ENCODE results near the gene SPPL3.

SPPL3 gene

DNA sequence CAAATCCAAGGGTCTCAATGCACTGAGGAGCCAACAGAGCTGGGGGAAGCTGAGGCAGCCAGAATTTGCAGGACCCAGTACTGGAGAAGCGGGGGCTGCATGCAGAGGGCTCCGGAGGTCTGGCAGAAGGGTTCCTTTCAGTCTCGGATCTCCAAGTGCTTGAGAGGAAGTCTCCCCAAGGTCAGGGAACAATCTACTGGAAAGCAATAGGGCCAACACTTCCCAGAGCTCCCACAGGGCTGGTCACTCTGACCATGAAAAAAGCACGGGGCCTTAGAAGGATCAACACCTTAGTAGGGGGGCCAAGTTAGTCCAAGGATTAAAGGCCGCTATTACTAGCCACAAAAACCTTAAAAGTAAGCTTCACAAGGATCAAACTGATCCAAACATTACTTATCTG is 31.7 kb downstream of the SPPL3 start:
- DNase-seq: no peak

DNA sequence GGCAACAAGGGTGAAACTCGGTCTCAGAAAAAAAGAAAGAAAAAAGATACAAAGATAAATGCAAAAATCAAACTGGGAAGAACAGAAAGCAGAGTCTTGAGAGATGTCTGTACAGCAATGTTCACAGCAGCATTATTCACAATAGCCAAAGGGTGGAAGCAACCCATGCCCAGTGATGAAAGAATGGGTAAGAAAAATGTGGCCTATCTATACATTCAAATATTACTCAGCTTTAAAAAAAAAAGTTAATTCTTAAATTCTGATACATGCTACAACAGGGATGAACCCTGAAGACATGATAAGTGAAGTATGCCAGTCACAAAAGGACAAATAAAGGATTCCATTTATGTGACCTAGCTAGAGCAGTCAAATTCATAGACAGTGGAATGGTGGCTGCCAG is 33.7 kb downstream of the SPPL3 start:
- DNase-seq: no peak

DNA sequence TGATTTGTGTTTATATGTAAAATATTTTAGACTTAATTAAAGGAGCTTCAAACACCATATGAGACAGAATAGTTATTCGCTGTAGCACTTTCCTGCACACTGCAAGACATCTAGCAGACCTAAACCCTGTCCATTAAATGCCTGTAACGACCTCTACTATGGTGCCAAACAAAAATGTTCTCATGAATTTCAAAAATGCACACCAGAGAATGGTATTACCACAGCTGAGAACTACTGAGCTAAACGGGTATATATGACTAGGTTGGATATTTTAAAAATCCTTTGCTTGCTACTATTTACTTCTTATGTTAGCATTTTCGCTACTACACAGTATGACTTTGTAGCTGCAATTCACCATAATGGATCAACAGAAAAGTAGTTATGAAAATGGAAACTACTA is 34.8 kb downstream of the SPPL3 start:
- no peak for DNase-seq

DNA sequence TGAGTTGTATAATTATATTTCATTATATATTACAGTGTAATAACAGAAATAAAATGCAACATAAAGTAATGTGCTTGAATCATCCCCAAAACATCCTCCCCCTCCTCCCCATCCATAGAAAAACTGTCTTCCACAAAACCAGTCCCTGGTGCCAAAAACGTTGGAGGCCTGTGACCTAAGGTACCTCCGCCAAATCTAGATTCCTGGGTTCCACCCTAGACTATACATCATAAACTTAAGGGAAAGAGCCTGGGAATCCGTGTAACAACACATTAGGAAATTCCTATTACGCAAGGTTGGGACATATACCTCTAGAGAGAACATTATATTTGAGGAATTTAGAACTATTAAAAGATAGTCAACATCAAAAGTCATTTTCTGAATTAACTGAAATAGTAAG is 38.0 kb downstream of the SPPL3 start:
- DNase-seq: no peak

DNA sequence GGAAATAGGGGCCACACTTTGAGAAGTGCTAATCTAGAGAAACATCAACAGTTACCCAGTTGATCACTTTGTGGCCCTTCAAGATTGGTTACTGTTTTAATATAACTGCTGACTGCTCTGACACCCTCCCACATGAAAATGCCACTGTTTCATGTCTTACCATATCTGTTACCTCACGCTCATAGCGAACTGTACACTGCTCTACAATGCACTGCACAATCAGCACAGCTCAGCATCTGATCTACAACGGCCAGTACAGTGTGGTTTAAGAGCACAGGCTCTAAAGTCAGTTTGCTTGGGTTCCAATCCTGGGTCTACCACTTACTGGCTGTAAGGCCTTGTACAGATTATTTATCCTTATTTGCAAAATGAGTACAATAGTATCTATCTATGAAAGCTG is 39.1 kb downstream of the SPPL3 start:
- no peak for DNase-seq

DNA sequence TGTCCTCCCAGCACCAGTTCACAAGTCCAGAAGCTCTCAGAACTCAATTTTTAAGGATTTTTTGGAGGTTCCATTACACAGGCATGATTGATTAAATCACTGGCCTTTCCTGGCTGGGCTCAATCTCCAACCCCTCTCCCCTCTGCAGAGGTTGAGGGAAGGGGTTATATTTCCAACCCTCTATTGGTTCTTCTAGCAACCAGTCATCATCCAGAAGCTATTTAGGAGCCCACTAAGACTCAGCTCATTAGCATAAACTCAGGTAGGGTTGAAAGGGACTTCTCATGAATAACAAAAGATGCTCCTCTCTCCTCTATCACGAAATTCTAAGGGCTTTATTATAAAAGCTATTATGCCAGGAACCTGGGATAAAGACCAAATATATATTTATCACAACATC is 41.5 kb downstream of the SPPL3 start:
- no peak for DNase-seq

DNA sequence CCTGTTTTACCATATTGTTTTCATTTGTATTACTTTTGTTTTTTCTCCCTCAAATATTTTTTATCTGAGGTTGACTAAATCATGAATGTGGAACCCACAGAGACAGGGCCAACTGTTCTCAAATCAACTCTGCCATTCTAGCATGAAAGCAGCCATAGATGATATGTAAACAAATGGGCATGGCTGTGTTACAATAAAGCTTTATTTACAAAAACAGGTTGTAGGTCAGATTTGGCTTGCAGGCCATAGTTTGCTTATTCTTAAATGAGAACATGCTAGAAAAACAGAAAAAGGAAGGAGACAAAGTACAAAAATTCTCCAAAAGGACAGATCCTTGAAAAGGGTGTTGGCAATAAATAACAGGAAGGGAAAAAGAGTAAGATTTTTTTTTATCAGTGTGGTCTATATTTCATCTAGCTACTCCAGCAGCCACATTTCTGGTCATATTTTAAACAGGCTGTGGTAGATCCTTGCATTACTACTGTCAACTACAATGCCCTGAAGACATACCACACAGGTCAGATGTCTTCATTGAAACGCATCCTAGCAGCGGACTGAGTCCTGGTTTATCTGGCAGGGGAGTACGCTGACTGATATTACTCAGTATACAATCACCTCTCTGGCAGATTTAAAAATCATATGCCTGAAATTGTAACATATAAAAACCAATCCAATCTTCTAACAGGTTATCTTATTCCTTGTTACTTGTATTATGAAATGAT is 42.9 kb downstream of the SPPL3 start:
- no peak for DNase-seq

DNA sequence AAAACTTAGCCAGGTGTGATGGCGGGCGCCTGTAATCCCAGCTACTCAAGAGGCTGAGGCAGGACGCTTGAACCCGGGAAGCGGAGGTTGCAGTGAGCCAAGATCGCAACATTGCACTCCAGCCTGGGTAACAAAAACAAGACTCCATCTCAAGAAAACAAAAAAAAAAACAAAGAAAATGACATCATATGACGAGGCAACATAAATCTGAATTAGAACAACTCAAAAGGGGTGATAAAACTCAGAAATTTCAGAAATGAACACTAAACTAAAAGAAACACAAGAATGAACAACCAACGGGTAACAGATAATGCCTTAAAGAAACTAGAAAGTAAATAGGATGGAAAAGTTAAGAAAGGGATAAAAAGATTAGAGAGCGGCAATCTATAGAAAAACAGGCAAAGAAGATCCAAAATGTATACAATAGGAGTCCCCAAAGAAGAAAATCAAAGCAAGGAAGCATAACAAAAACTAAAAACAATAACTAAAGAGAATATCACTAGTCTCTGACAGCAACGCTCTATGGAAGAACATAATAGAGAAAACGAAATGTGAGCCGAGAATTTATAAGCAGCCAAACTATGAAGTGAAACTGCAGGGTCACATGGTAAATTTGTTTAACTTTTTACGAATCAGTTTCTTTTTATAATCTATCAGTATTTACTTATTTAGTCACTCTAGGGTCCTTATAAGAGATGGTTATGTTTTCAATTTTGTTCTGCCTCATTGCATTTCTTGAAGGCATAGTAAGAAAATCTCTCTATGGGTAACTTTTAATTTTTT is 45.7 kb downstream of the SPPL3 start:
- no peak for DNase-seq

DNA sequence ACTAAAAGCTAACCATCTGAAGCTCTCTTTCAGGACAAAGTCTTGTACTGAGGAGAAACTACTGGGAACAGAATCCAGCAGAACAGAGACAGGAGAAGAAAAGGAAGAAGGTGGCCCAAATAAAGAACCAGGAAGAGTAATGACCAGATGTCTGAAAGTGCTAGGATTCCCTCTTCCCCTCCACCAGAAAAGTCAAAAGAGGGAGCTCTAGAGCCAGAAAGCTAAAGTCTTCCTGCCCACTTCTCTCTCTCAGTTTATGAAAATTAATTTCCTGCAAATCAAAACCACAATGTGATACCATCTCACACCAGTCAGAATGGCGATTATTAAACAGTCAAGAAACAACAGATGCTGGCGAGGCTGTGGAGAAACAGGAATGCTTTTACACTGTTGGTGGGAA is 47.2 kb downstream of the SPPL3 start:
- no peak for DNase-seq

DNA sequence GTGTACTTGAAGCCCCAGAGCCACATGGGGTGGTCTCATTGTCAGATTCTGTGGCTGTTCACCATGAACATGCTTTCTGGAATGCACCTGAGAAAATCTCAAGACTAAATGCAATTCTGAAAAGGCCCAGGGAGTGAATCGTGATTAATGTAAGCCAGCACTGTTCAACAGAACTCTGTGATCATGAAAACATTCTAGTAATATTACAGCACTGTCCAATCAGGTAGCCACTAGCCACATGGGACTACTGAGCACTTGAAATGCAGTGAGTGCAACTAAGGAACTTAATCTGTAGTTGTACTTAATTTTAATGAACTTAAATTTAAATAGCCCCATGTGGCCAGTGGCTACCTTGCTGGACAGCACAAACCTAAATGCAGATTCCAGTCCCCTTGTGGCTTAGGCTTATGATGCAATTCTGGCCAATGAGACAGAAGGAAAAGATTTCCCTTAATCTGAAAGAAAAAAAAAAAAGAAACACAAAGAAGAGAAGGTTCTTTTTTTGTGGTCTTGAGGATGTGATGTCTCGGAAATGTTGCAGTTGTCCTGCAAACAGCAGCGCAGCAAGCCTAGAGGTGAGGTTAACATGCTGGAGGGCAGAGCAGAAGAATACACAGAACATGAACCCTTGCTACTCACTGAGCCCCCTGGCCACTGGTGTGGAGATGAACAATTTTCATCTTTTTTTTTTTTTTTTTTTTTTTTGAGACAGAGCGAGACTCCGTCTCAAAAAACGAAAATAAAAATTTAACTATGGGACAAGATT is 48.2 kb downstream of the SPPL3 start:
- DNase-seq: no peak

DNA sequence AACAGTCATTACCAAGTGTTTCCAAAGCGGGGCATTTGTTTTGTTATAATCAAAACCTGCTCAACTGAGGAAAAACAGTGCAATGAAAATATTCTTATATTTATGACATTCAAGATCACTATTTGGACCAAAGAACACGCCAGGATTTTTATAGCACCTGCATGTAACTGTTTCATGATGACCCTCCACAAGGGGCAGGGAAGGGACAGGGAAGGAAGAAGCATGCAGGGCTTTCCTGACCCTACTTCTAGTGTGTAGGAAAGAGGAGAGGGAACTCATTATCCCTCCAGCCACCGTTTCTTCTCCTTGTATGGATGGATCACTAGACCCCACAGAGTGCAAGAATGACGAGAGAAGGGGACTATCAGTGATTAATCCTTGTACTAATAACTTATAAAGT is 49.4 kb downstream of the SPPL3 start:
- DNase-seq: no peak

DNA sequence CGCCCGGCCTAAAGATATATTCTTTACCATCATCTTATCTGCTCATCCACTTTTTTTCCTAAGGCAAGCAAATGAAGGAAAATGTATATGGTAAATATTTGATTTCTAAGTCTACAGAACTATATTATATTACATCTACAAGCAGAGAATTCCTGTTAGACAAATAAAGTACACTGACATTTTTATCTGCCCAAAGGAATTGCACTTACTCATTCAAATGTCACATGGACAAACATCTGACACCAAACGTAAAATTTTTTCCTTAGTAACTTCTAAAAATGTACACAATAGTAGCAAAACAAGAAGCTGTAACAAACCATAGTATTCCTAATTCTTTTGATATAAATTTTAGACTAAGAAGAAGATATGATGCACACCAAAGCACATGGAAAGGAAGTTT is 51.0 kb downstream of the SPPL3 start:
- no peak for DNase-seq

DNA sequence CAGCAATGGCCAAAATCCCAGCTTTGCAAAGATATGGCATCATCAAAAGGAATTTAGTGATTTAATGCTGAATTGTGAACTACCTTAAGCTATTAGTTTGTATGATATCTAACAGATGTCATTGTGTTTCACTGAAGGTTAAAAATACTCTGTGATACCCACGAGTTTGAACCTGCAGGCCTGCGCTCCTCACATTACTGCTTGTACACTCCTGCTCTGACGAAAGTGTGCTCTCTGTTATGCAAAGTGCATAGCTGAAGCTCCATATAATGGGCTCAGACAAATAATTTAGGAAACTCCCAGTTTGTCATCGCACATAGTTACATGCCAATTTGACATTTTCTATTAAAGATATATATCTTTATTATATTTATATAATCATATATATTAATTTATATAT is 52.2 kb downstream of the SPPL3 start:
- DNase-seq: no peak

DNA sequence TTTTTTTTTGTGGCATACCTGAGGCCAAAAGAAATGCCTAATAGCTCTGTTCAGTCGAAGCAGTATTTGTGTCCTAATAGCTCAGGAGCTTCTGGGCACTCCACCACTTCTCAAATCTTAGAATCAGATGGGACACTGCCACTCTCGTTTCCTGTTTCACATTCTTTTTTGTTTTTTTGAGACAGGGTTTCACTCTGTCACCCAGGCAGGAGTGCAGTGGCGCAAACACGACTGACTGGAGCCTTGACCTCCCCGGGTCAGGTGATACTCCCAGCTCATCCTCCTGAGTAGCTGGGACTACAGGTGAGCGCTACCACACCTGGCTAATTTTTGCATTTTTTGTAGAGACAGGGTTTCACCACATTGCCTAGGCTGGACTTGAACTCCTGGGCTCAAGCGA is 52.7 kb downstream of the SPPL3 start:
- no peak for DNase-seq

DNA sequence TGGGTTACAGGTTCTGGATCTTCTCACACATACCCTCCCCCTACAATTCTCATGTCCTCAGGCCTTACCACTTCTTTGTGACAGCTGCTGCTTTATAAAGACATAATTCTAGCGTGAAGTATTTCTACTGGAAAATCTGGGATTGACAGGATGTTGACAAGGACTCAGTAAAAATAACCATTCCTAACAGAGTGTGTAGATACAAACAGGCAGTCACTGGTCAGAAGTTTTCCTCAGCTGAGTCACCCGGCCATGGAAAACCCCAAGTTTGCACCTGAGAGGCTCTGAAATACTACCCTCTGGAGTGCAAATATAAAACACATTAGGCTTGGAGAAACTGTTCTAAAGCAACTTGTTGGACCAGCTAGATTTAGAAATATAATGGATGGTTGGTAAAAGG is 54.4 kb downstream of the SPPL3 start:
- DNase-seq: no peak

DNA sequence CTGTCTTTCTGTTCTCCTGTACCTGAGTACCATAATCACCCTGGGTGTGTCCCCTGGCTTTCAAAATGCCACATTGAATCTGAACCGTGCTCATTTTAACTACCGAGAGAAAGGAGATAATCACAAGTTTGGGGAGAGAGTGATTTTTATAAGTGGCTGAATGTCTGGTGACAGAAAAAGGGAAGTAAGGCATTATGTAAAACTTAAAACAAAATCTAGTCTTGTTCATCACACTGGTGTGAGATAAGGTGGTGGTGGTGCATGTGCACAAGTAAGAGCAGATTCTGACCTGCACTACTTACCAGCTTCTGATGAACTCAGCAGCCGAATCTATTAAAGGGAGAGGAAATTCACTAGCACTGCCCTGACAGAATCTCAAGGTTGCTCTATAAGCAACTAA is 56.3 kb downstream of the SPPL3 start:
- no peak for DNase-seq

DNA sequence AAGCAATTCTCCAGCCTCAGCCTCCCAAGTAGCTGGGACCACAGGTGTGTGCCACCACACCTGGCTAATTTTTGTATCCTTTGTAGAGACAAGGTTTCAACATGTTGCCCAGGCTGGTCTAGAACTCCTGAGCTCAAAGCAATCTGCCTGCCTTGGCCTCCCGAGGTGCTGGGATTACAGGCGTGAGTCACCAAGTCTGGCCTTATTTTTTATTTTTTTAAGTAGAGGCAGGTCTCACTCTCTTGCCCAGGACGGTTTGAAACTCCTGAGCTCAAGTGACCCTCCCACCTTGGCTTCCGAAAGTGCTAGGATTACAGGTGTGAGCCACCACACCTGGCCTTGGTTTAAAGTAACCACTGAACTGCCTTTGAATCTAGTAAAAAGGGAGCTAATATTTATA is 56.8 kb downstream of the SPPL3 start:
- DNase-seq: no peak

DNA sequence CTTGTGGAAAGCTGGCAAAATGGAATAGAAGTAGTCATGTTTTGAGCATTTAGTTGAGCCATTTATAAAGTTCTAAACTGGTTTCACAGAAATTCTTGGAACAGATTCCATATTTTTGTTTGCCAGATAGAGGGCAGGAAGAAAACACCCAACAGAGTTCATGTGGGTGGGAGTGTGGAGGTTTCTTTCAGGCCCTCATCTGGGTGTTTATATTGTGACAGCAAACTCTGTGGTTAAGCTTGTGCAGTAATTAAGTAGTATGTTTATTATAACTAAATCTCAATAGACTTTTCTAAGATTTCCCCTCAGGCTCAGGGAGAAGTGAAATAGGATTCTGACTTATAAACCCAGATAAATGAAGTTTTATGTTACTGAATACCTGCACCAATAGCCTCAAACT is 57.4 kb downstream of the SPPL3 start:
- no peak for DNase-seq

DNA sequence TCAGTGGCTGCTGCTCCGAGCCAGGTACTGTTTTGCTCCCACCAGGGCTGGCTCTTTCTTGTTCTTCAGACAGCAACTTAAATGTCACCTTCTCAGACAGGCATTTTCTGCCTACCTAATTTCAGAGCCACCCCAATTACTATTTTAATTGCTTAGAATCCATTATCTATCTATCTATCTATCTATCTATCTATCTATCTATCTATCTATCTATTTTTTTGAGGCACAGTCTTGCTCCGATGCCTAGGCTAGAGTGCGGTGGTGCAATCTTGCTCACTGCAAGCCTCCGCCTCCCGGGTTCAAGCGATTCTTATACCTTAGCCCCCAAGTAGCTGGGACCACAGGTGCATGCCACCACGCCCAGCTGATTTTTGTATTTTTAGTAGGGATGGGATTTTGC is 58.5 kb downstream of the SPPL3 start:
- no peak for DNase-seq

DNA sequence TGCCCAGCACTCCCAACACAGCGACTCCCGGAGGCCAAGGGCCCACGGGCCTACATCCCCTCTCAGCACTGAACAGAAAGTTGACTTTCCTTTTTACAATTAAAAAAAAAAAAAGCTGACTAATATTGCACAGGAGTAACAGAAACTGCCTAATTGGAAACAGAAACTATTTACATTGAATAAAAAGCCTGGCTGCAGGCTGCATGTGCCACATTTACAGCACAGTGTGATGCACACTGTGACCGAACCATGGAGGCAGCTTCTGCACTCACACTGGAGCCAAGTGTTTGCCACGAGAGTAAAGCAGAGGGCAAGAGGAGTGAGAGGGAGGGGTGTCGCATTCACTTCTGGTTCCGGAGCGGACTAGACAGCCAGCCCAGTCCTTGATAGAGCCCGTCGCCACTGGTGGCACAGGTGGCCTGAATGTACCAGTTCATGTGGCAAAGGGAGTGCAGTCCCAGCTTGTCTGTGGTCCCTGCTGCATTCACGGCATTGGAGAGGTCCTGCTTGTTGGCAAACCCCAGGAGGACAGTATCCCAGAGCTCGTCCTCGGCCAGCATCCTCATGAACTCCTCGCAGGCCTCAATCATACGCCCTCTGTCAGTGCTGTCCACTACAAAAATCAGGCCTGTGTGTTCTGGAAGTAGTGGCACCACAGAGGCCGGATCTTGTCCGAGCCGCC is 59.2 kb downstream of the SPPL3 start:
- DNase-seq: no peak

DNA sequence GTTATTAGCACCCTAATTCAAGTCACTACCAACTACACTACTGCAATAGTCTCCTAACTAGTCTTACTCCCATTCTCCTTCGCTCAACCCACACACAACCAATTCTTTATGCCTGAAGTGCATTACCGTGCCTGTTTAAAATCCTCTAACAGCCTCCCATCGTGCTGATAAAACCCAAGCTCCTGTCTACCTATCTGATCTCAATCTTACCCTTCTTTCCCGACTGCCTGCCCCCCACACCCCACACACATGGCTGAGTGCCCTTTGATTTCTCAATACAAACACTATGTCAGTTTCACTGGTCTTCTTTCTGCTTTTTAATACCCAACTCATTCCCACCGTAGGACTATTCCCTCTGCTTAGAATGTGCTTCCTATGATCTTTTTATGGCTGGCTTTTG is 59.9 kb downstream of the SPPL3 start:
- no peak for DNase-seq

DNA sequence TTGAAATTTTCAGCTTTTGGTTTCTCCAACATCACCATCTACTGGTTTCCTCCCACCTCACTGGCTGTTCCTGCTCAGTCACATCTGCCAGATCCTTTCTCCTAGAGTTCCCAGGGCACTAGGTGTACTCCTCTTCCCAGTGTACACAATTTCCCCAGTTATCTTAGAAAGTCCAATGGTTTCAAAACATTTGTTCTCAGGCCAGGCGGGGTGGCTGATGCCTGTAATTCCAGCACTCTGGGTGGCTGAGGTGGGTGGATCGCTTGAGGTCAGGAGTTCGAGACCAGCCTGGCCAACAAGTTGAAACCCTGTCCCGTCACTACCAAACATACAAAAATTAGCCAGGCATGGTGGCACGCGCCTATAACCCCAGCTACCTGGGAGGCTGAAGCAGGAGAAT is 60.7 kb downstream of the SPPL3 start:
- DNase-seq: no peak

DNA sequence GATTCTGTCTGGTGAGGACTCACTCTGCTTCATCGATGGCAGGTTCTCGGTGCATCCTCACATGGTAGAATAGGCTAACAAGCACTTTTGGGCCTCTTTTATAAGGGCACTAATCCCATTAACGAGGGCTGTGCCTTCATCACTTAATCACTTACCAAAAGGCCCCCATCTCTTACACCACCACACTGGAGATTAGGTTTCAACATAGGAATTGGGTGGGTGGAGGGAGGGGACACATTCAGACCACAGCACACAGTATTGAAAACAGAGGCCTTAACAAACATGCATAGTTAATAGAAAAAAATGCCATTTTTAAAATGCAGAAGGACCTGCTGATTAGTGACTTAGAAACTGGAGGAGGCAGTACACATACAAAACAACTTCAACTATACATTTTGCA is 61.6 kb downstream of the SPPL3 start:
- DNase-seq: no peak

DNA sequence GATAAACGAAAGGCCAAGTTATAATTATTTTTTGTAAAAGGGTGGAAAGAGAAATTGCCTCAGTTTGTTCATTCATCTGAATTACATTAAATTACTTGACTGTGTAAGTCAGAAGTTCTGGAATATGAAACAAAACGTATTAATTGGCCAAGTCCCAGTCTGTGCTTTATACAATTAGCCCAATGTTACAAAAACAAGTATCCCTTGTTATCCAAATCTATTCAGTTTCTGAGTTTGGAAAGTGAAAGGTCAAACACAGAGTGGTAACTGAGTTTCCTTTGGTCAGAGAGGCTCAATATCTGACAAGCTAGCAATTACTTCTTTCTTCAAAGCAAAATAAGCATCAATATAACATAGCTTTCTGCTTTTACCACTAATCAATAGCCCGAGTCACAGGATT is 62.6 kb downstream of the SPPL3 start:
- no peak for DNase-seq

All from activated CD4-positive, alpha-beta T cell treated with anti-CD3 and anti-CD28 coated beads, Interleukin-2, amount 50 U/mL, for 4 hours (primary cell).